ENCODE results near the gene AQP2. TPM values are rescaled to one million over a fixed set of nuclear protein-coding genes. Genes with fewer than 3 reads are reported as not detected.

Gene AQP2
- total RNA-seq, 1 experiment from 2014 or later: not detected

DNA sequence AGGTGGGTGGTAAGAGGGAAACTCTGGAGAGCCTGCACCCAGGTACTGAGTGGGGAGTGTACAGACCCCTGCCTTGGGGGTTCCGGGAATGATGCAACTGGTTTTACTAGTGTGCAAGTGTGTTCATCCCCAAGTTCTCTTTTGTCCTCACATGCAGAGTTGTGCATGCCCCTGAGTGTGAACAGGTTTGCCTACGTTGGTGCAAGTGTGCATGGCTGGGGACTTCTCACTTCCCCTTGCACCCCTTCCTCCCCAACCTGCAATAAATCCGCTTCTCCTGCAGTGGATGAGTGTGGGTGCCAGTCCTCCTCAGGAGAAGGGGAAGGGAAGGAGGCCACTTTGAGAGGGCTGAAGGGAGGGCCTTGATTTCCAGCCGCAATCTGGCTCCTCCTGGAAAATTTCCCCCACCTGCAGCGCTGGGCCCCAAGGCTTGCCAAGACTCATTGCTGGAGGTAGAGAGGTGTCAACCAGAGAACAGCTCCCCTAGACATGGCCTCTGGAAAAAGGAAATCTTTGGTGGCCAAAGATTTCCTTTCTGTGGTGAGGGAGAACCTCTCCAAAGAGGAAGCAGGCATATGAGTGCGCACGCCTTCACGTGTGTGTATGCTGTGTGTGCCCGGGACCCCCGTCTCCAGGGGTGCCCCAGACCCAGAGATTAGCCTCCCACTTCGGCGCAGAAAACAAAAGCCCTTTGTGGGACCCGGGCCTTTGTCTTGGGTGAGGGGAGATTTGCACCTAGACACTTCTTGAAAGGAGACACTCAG lies 5.5 kb downstream of the AQP2 start:
- no peak for DNase-seq (ENCODE audit: low read depth)

DNA sequence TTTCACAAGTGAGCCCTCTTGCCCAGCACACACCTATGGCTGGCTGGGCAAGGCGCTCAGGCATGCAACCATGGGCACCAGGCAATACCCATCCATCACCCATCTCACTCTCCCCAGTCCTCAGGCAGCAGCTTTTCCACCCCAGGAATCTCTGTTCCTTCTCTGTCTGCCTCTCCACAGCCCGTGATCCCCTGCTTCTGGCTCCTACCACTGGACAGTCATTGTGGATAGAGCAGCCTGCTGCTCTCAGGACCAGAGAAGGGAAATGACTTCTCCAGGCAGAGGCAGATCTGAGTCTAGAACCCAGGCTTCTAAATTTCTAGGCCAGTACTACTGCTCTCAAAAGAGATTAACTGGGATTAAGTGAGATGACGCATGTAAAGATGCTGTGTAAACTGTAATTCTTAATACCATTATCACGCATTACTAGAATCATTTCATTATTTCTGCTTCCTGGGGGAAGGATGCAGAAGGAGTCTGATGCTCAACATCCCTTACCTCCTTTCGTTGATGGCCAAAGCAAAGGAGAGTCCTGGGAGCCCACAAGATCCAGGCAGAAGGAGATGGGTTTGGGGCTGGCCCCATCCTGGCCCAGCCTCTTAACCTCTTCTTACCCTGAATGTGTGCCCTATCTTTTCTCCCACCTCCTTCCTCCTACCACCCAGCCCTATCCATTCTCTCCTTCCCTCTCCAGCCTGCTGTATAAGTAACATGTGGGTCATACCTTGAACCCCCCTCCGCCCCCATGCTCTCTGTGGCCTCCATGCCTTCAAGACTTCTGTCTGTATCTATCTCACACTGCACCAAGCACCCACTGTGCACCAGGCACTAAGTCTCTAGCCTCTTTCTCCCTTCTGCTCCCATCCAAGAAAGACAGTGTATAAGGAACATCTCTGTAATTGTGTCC lies 6.4 kb downstream of the AQP2 start:
- no peak for DNase-seq (ENCODE audit: low read depth)

DNA sequence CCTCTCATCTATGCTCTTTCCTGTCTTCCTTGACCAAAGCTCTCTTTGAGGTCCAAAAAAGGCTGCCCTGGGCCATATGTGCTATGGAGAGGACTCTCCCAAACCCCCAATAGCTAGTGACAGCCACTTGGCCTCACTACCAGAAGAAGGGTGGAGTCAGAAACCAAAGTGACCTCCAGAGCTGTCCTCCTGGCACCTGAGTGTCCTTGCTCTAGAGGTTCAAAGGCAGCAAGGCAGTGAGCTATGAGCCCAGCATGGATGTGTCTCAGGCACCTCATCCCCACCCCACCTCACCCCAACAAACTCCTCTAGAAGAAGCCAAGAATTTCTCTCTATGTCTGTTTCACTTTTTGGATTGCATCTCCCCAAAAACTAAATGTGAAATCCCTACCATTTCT lies 7.0 kb downstream of the AQP2 start:
- no peak for DNase-seq (ENCODE audit: low read depth)

DNA sequence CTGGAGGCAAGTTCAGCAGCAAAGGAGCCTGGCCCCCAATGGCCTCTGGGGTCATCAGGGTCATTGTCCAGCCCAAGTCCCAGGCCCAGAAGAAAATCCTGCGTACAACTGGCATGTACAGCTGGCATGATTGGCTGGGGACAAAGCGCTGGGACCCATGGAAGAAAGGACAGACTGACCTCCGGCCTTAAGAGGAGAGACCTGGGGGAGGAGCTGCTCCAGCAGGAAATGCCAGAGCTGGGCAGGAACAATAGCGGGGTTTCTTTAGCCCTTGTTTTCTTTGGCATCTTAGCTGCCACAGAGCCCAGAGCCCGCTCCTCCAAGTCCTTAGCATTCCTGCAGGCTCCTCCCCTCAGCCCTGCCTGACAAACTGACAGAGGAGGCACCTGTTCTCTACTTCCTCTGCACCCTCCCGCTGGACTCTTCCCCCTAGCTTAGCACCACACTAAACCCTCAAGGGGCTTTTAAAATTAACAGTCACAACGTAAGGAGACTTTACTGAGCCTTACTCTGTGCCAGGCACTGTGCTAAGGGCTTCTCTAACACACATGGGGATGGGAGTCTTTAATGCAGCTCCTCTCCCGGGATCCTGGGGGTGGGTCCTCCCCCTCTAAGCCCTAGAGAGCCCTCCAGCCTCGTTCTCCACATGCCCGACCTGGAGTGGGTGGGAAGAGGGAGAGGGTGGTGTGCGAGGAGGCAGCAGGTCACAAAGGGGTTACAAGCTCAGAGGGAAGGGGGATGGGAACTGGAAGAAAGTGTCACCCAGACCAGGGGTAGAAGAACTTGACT lies 9.3 kb downstream of the AQP2 start:
- DNase-seq (ENCODE audit: low read depth): peak; percentile 82

DNA sequence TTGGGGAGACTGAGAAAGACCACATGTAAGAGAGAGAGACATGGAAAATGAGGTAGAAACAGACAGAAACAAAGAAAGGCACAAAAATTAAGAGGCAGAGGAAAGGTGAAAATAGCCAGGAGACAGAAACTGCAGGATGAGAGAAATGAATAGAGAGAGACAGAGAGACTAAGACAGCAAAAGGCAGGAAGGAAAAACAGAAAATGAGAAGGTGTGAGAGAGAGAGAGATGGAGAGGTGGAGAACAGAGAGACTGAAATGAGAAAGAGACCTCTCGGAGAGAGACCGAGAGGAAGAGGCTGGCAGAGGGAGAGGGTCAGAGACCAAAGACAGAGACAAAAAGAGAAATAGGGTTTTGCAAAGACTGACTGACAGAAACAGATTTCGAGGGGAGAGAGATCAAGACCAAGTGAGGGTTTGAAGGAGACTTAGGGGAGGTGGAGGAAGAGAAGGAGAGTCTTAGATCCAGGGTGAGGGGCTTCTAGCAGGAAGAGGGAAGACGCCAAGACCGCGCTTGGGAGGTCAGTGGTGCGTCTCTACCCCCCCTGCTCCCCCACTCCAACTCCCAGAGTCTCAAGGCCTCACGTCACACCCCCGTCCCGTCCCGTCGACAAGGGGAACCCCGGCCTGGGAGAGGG lies 10.1 kb downstream of the AQP2 start:
- DNase-seq (ENCODE audit: low read depth): no peak

GRCh38 chr12:49961111-49961922 lies 10.8 kb downstream of the AQP2 start, which contains the start of gene AQP5:
TSS of gene AQP5 (plus strand) at chr12:49961872. CDS start at chr12:49962018, 146 bp downstream.
- no peak for DNase-seq (ENCODE audit: low read depth)

GRCh38 chr12:49961993-49962764 lies 11.6 kb downstream of the AQP2 start:
- DNase-seq (ENCODE audit: low read depth): no peak

DNA sequence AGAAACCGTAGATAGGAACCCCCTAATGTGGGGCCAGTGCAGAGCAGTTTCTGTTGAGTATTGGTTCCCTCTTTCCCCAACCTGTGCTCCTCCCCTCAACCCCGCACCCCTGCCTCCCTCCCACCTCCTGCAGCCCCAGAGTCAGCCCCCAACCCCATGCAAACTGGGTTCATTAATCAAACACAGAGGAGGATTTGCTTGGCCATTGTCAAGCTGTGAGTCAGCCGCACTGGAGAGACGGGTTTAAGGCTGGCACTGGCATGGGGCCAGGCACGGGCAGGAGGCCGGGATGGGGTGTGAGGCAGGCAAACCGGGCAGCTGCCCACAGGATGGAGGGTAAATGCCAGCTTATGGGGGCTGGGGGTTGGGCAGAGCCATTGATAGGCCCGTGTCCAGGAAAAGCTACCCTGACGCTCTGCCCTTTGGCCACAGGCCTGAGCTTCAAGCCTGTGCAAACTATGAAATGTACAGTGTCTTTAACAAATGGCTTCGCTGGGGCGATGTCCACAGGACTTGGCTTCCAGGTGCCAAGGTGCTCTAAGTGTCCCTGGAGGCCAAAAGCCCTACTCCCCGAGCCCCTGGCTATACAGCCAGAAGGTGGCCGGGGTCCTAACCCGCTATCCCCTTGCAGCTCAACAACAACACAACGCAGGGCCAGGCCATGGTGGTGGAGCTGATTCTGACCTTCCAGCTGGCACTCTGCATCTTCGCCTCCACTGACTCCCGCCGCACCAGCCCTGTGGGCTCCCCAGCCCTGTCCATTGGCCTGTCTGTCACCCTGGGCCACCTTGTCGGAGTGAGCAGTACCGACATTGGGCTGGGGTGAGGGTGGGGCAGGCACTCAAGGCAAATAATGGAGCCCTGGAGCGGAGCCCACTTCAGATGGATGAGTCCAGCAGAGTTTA lies 12.6 kb downstream of the AQP2 start:
- DNase-seq (ENCODE audit: low read depth): peak; percentile 86

DNA sequence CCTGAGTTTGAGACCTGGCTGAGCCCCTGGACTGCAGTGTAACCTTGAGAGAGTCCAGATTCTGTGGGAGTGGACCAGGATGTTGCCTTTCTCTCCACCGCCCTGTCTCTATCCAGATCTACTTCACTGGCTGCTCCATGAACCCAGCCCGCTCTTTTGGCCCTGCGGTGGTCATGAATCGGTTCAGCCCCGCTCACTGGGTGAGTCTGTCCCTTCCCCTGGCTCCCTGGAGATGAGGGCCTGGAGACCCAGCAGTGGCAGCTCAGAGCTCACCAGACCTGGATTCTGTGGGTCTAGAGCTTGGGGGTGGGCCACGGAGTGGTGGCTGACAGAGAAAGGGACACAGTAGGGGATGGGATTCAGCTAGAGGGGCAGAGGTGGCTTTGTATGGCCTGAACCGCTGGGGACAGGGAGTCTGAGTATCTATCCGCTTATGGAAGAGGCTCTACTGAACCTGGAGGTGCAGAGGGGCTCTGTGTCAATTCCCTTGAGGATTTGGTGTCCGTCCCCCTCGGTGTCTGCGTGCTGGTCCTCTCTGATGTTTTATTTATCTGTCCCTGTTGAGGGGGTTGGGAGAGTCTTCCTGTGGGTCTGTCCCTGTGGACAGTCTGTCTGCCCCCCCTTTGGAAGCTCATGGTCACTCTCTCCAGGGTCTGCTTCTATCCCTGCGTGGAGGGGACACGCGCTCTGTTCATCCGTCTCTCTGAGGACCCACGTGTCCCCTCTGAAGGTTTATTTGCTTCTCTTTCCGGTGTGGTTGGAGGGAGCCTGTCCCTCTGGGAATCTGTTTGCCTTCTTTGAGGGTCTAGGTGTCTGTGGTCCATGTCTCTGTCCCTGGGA lies 13.7 kb downstream of the AQP2 start:
- no peak for DNase-seq (ENCODE audit: low read depth)

- no peak for DNase-seq (ENCODE audit: low read depth)
Measured at GRCh38 chr12:49964849-49965624, 14.5 kb downstream of the AQP2 start.

DNA sequence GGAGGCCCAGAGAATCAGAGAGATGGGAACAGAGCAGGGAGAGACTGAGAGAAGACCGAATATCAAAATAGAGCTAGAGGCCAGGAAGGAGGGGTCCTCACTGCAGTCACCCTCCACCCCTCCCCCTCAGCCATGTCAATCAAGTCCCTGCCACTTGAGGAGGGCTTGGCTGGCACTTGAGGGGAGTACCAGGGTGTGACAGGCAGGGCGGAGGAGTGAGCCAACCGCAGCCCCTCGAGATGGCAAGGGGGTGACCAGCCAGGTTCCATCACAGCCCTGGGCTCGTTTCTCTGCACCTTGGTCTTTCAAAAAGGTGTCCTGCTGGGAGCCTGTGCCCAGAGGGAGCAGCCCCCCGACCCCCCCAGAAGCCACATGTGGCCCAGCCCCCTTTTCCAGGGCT lies 15.3 kb downstream of the AQP2 start:
- no peak for DNase-seq (ENCODE audit: low read depth)

DNA sequence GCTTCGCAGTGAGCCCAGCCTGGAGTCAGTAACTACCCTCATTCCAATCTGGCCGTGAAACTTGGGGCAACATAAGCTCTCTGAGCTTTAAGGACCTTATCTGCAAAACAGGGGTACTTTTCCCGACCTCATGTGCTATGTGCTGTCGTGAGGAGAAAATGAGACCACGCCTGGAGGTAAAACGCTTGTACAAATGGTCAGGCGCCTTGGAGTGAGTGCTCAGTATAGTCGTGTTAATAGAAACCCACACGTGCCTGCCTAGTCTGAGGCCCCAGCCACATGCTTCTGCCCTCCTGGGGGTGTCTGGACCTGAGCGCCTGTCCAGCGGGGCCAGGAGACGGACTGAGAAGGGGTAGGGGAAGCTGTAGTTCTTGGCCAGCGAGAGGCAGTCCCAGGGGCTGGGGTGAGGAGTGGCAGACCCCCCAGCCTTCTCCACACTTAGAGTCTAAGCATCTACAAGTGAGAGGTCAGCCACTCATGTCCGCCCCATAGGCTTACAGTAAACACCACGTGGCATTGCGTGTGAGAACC lies 16.0 kb downstream of the AQP2 start:
- DNase-seq (ENCODE audit: low read depth): no peak

GRCh38 chr12:49967042-49967776 lies 16.7 kb downstream of the AQP2 start:
- DNase-seq (ENCODE audit: low read depth): peak; percentile 88

DNA sequence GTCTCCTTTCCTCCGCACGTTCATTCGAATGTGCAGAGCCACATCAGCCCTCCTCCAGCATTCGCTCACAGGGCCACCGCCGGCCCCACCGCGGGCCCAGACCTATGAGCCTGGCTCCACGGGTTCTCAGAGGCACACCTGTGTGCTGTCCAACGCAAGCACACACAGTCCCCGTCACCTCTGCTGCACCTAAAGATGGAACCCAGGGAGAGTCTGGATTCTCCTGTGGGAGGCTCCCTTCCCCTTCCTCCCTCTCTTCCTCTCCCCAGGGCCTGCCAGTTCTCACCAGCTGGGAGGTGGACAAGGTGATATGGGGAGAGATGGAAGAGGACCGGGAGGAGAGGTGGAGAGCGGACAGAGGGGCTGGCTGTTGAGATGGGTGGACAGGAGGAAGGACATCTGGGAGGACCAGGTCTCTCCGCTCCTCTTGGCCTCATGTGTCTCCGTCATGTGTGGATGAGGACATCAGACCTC lies 17.3 kb downstream of the AQP2 start:
- no peak for DNase-seq (ENCODE audit: low read depth)

DNA sequence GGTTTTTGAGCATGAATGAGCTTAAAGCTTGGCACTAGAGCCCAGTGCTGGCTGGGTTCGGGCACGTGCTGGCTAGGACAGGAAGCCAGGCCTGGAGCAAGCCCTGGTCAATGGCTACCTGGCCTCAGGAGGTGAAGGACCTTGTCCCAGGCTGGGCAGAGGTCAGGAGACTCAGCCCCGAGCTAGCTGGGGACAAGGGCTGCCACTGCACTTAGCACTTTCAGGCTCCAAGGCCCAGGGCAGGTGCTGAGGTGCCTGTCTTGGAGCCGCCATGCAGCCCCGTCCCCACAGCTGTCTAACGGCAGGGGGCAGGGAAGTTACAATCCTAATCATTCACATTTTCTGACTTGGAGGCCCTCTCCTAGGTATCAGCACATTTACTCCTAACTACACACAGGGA lies 17.9 kb downstream of the AQP2 start:
- DNase-seq (ENCODE audit: low read depth): no peak

DNA sequence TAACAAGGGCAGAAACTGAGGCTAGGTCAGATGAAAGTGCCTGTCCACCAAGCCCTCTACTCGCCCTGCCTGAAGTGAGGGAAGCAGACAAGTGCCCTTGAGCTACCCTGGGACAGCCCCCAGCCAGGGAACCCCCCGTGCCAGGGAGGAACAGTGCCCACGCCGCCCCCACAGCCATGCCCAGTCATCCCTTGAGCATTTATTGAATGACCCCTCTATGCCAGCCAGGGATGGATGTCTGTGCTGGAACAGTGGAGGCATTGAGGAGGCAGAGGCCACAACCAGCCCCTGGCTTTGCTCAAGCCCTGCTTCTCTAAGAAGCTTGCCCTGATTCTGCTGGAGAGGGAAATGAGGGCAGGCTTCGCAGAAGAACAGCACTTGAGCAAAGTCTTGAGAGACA lies 18.5 kb downstream of the AQP2 start:
- no peak for DNase-seq (ENCODE audit: low read depth)

Measured in M059J (cell line).